ENCODE data around the gene COX7A2.
A peak's percentile ranks its signal among the peaks of the same experiment; 100 is the strongest.

The COX7A2 gene

DNA sequence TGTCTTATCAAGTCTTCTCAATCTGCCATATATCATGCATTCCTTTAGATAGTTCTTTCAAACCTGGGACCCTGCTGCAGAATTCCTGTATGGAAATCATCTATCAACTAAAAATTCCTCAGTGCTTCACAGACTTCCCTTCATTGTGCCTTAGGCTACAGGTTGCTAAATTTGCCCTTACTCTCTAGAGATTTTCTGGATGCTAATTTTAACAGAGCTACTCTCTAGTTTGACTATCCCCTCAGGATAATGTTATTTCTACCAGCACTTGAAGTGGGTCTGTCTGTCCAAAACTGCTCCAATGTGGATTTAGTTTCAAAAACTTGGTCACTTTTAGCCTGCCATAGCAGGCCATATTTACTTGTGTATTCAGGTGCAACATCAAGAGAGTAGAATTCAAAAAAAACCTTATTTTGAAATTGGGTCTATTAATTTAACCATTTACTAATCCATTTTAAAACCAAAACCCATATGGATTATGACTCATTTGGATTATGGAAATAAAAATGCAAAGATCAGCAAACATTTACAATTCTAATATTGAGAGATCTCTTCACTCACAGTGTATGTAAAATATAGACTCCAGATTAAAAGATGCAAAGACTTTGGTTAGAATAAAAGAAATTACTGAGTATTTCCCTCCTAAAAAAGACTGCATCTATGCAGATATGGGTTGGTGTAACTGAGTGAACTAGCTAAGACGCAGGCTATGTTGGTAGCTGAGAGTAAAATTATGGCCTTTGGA, 13.9 kb upstream of the COX7A2 start:
- TF ChIP-seq ZNF274 (IDR thresholded peaks at IDR 0.05; ENCODE audit: low read depth, low read length): no peak
- no peak overlapping the region for H3K4me3 ChIP-seq (ENCODE audit: low read length)

DNA sequence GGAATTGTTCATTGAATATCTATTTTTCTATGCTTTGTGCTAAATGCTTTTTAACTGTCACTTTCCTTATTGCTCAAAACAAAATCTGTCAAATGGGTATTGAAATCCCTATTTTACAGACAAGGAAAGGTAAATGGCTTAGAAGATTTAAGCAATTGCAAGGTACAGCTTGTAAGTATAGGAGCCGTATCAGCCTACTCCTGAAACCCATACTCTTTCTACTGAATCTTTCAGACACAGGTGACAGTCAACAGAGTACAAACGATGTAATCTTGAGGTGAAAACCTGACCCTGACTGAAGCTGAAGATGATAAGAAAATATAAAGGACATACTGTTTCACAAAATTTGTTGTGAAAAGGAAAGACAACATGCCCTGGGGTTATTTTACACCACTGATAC, 7.0 kb upstream of the COX7A2 start:
- H3K4me3 ChIP-seq (ENCODE audit: low read length): no peak overlapping the region
- no peak for TF ChIP-seq ZNF274 (IDR thresholded peaks at IDR 0.05; ENCODE audit: low read depth, low read length)

DNA sequence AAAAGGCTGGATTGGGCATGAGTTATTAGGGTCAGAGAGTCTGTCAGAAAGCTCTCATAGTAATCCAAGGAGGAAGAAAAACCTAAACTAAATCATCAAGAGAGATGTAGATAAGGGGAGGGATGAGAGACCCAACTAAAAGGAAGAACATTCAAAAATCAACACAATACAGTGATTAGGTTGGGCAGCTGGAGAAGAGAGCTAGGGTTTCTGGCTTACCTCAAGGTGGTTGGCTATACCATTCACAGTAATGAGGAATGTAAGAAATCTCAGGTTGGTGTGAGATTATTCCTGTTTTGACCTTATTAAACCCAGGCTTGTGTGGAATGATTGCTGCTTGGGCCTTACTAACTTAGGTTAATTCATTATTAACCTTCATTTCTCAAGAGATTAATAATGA, 6.2 kb upstream of the COX7A2 start:
- no peak for TF ChIP-seq ZNF274 (IDR thresholded peaks at IDR 0.05; ENCODE audit: low read depth, low read length)
- no peak overlapping the region for H3K4me3 ChIP-seq (ENCODE audit: low read length)

DNA sequence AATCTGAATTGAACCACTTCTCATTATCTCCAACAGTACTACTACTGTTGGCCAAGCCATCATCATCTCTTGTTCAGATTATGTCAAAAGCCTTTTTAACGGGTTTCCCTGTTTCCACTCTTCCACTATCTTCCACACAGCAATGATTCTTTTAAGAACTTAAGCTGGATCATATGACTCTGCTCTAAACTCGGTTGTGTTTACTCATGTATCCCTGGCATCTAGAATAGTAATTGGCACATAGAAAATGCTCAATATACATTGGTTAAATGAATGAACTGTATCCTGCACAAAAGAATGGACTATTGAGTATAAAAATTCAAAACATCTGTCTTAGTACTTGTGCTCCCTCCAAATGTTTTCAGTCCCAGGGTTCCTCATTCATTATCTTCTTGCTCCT, 2.8 kb upstream of the COX7A2 start:
- no peak for TF ChIP-seq ZNF274 (IDR thresholded peaks at IDR 0.05; ENCODE audit: low read depth, low read length)

DNA sequence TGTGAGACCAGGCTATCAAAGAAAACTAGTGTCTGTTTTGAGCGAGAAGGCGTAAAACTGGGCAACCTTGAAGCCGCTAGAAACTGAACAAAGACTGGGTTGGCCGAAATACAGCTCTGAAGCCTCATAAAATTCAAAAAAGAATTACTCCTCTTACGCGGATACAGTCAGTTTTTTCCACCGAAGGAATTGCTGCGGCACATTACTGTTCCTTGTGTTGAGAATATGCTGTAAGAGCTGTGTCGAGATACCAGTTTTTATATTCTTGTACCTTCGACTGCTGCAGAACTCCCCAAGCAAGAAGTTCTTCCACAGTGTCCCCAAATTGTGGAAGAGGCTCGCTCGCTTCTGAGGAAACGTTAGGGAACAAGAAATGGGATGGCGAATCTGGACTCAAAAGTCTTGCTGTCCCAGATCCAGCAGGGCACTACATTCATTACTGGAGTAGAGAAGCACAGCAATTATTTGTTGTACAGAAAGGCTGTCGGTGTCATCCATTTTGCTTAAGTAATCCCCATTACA, 523 bp upstream of the COX7A2 start:
- no peak for TF ChIP-seq ZNF274 (IDR thresholded peaks at IDR 0.05; ENCODE audit: low read depth, low read length)
- H3K4me3 ChIP-seq (ENCODE audit: low read length): peak overlapping the region; percentile 71

More for the DNA sequence above, 2.8 kb upstream of the COX7A2 start:
- H3K4me3 ChIP-seq (ENCODE audit: low read length): no peak overlapping the region

DNA sequence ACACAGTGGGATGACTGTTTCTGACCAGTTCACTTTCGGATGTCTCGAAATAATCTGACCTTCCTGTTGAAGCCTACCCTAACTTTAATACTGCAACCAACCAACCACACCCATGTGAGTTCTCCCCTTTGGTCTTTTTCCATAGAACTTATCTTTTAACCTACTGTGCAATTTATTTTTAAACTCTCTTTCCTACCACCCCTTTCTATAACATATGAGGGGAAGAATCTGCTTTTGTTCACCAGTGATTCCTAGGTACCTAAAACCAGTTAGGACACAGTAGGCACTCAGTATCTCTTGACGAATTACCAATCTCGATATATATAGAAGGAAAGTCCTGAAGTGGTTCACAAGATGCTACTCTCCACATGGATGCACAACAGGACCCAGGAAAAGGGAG, 7.0 kb downstream of the COX7A2 start:
- no peak overlapping the region for H3K4me3 ChIP-seq (ENCODE audit: low read length)
- TF ChIP-seq ZNF274 (IDR thresholded peaks at IDR 0.05; ENCODE audit: low read depth, low read length): no peak

DNA sequence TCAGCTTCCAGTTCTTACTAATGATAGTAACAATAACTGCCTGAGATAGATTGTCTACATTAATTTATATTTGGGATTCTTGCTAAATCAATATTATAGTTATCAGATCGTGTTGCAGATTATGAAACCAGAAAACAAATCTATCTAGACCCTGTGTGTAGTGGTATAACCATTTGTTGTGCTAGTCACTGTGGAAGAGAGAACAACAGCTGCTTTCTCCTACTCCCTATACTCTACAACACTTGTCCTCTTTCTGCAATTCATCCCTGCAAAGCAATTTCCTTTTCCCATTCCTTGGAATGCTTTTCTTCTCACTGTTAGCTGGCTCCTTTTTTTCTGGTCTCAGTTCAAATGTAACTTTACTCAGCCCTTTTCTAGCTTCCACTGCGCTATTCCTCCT, 8.3 kb downstream of the COX7A2 start:
- TF ChIP-seq ZNF274 (IDR thresholded peaks at IDR 0.05; ENCODE audit: low read depth, low read length): no peak
- H3K4me3 ChIP-seq (ENCODE audit: low read length): no peak overlapping the region

DNA sequence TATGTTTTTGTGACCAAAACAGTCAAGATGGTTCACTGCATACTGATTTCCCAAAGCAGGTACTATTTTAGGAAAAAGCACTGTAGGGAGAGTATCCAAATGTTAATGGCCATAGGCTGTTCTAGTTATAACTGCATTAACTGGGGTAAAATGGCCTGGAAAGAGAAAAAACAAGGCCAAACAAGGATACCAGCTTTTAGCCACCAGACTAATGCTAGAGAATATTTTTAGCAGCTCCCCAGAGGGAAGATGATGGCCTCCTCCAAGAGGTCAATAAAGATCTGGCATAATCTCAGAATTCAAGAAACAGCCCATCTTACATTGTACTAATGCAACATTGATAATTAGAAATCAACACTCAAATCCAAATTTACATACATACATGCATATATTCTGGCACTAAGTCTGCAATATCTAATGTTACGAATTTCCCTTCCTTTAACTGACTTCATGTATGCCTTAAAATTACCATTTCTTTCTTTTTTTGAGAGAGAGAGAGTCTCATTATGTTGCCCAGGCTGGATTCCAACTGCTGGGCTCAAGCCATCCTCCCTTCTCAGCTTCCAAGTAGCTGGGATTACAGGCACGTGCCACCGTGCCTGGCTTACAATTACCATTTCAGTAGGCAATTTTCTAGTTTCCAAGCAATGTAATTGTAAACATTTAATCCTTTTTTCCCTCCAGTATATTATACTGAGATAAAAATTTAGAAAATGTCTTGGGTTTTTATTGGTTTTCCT, 9.3 kb downstream of the COX7A2 start:
- no peak for TF ChIP-seq ZNF274 (IDR thresholded peaks at IDR 0.05; ENCODE audit: low read depth, low read length)
- H3K4me3 ChIP-seq (ENCODE audit: low read length): no peak overlapping the region

DNA sequence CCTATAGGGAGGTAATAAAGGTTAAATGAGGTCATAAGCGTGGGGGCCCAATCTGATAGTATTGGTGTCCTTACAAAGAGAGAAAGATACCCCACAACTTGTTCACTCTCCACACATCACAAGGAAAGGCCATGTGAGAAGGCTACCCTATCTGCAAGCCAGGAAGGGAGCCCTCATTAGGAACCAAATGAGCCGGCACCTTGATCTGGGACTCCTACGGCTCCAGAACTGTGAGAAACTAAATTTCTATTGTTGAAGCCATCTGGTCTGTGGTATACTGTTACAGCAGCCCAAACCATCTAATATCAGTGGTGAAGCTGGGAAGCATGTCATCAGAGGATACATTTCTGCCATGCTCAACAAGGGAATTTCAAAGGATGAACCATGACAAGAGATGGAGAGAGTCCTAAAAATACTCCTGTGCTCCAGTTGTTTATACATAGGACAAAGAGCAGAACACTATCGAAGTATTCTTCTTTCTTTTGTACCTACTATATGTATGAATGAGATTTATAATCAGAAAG, 10.4 kb downstream of the COX7A2 start:
- no peak for TF ChIP-seq ZNF274 (IDR thresholded peaks at IDR 0.05; ENCODE audit: low read depth, low read length)
- H3K4me3 ChIP-seq (ENCODE audit: low read length): no peak overlapping the region

DNA sequence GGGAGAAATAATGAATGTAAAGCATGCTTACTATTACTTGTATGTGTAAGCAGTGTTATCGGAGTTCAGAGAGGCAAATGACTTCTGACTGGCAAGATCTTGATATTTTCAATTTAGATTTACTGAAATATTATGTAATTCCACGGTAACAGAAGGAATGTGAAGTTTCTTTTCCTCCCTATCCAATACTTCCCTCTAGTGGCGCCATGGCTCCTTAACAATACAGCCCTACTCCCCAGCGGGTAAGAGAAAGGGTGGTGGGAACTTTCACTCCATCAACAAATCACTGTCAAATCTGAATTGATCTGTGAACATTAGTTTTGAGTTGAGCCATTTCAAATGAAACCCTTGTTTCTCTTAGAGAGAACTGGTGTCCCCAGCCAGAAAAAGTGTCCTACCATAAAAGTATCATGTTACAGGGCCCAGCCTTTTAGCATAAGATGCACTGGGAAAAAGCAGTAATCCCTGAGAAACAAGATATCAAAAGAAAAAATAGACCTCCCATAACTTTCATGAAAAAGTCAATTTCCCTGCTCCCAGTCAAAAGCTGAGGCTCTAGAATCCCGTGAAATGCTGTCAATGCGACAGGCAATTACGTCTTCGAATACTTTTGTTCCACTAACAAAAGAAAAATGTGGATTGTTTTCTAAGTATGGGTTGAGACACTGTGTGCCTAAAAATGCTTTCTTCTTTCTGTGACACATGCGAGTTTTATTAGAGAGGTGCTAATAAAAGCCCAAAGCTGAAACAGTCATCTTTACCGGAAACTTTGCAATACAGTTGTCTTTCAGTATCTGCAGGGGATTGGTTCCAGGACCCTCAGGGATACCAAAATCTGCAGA, 12.9 kb downstream of the COX7A2 start:
- TF ChIP-seq ZNF274 (IDR thresholded peaks at IDR 0.05; ENCODE audit: low read depth, low read length): no peak
- no peak overlapping the region for H3K4me3 ChIP-seq (ENCODE audit: low read length)

DNA sequence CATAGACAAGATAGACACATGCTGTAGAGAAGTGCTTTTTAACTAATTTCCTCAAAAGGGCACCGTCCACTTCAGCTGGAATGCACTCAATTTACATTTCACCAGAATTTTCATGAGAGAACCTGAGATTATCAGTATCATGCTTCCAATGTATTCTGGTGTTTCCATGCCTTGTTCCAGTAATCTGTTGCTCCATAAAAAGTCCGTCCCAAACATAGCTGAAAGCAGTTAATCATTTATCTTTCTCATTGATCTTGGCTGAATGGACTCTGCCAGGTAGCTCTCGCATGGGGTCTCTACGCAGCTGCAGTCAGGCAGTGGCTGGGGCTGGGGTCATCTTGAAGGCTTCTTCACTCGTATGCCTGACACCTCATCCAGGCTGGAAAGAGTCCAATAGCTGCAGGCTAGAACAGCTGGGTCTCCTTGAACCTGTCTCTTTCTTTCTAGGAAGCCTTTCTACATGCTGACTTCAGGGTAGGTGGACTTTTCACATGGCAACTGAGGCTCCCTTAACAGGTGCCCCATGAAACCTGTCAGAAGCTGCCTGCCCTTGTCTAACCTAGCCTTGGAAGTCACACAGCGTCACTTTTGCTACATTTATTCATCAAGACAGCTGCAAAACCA, 19.2 kb downstream of the COX7A2 start:
- TF ChIP-seq ZNF274 (IDR thresholded peaks at IDR 0.05; ENCODE audit: low read depth, low read length): no peak
- H3K4me3 ChIP-seq (ENCODE audit: low read length): no peak overlapping the region

DNA sequence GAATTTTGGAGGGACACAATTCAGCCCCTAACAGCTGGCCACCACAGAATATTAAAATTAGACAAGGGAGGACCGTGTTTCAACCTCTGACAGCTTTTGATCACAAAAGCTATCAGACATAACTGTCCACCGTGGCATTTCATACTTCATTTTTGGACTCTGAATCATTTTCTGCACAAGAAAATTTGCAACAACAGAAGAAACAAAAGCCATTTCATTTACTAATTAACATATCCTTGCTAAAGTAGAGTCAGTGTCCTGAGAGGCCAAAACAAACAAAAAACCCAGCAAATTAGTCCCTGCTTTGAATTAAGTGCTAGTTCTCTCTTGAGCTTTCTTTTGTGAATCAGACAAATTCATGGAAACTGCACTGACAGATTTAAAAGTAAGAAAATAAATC, 20.2 kb downstream of the COX7A2 start:
- TF ChIP-seq ZNF274 (IDR thresholded peaks at IDR 0.05; ENCODE audit: low read depth, low read length): no peak
- H3K4me3 ChIP-seq (ENCODE audit: low read length): no peak overlapping the region

DNA sequence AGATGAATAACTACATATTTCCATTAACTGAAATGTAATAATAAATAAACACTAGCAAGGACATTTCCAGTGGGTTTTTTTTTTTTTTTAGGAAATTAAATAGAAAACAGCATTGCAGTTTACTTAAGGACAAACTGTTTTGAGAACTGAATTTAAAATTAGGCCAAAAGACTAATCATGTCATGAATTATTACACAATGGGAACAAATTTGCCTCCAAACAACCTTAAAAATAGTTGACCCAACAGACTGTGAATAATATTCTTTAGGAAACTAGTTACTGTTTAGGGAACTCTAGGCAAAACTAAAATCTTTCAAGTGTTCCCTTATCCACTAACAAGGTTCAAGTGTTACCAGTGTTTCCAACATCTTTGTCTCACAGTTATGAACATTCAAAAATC, 21.3 kb downstream of the COX7A2 start:
- TF ChIP-seq ZNF274 (IDR thresholded peaks at IDR 0.05; ENCODE audit: low read depth, low read length): no peak
- H3K4me3 ChIP-seq (ENCODE audit: low read length): no peak overlapping the region

DNA sequence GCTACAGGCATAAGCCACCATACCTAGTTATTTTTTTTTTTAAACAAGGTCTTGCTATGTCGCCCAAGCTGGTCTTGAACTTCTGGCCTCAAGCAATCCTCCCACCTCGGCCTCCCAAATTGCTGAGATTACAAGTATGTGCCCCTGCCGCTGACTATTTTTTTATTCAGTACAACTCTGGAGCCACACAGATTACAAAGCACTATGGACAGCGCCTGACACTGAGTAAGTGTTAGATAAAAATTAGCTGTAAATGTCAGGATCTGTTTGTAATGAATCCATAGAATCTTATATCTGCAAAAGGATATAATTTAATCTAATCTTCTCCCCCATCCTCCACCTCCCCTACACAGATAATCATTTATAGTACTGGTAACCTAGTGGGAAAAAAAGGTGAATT, 22.5 kb downstream of the COX7A2 start:
- no peak overlapping the region for H3K4me3 ChIP-seq (ENCODE audit: low read length)
- no peak for TF ChIP-seq ZNF274 (IDR thresholded peaks at IDR 0.05; ENCODE audit: low read depth, low read length)
